T-helper 1 cell treated with Interleukin-12 subunit alpha and Interleukin-12 subunit beta and Interleukin-4 antibody, amounts not matched to agents 30 μg/mL and 1 μg/mL, for 36 hours (primary cell): ENCODE data around the gene NEK7.
"Not testable (repeated sequence)": the region's sequence is repeated elsewhere in the genome, so short reads cannot be mapped to it uniquely, and the experiment has no call there.

Experiments used
- H3K27ac Mint-ChIP-seq: one replicate; pipeline ENCODE4 v1.8.0; 2021; ENCODE audit warnings: mild to moderate bottlenecking, mixed read lengths
- H3K27me3 Mint-ChIP-seq: one replicate; pipeline ENCODE4 v1.8.0; 2021; ENCODE audit warnings: low read depth, mixed read lengths
- H3K36me3 Mint-ChIP-seq: one replicate; pipeline ENCODE4 v1.8.0; 2021; ENCODE audit warnings: low read depth, mixed read lengths
- H3K4me1 Mint-ChIP-seq: one replicate; pipeline ENCODE4 v1.8.0; 2021; ENCODE audit warnings: low read depth, mixed read lengths
- H3K4me3 Mint-ChIP-seq: one replicate; pipeline ENCODE4 v1.8.0; 2021; ENCODE audit warnings: mild to moderate bottlenecking, moderate library complexity, mixed read lengths
- H3K9me3 Mint-ChIP-seq: one replicate; pipeline ENCODE4 v1.8.0; 2021; ENCODE audit warnings: mixed read lengths

NEK7 gene

DNA sequence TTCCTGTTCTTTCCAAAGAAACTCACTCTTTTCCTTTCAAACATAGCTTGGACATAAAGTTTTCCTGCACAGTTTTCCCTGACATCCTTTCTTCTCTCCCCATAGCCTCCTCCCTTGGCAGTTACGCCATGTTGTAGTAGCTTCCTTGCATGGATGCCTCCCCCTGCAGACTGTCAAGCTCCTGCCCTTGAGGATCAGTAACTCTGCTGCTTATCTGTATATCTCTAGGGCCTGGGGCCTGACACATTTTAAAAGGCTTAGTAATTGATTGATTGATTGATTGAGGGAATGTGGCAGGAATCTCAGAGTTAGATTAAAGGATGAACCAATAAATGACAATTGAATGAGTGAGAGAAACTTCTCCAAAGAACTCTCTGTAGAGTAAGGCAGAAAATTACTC is 143.7 kb downstream of the NEK7 start:
- peaks cover 14% of the 10 kb centered on the region for H3K36me3 Mint-ChIP-seq
- no peaks in the 10 kb centered on the region for H3K27me3 Mint-ChIP-seq
- H3K27ac Mint-ChIP-seq: no peak overlapping the region
- no peak overlapping the region for H3K4me3 Mint-ChIP-seq
- no peaks in the 10 kb centered on the region for H3K9me3 Mint-ChIP-seq
- H3K4me1 Mint-ChIP-seq: no peaks in the 10 kb centered on the region

DNA sequence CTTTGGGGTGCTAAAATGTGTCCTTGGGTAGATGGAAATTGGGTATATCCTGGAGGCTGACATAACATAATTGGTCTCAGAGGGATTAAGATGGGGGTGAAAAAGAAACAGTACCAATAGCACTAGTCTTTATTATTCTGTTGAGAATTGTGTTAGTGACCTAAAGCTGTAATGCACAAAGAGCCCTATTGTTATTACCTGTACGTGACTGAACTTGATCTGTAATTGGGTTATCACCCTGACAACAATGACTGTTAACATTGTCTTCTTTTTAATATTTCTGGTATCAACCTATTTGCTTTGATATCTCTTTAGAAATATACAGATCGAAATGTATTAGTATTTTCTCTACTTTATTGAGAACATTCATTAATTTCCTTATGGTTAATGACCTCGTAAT is 147.6 kb downstream of the NEK7 start:
- peaks cover 4% of the 10 kb centered on the region for H3K9me3 Mint-ChIP-seq

DNA sequence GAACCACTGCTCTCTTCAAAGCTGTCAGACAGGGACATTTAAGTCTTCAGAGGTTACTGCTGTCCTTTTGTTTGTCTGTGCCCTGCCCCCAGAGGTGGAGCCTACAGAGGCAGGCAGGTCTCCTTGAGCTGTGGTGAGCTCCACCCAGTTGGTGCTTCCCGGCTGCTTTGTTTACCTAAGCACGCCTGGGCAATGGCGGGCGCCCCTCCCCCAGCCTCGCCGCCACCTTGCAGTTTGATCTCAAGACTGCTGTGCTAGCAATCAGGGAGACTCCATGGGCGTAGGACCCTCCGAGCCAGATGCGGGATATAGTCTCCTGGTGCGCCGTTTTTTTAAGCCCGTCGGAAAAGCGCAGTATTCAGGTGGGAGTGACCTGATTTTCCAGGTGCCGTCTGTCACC is 158.0 kb downstream of the NEK7 start:
- Mint-ChIP-seq H3K36me3 (peaks cover 16% of the 10 kb centered on the region), H3K4me1 (peaks cover 12% of the 10 kb centered on the region)
- H3K4me3 Mint-ChIP-seq, H3K27me3 Mint-ChIP-seq, H3K27ac Mint-ChIP-seq, H3K9me3 Mint-ChIP-seq: not testable (repeated sequence)

More for the DNA sequence above, 147.6 kb downstream of the NEK7 start:
- Mint-ChIP-seq H3K27ac (no peak overlapping the region), H3K4me3 (no peak overlapping the region), H3K4me1 (no peaks in the 10 kb centered on the region), H3K27me3 (no peaks in the 10 kb centered on the region), H3K36me3 (peaks cover 10% of the 10 kb centered on the region)

DNA sequence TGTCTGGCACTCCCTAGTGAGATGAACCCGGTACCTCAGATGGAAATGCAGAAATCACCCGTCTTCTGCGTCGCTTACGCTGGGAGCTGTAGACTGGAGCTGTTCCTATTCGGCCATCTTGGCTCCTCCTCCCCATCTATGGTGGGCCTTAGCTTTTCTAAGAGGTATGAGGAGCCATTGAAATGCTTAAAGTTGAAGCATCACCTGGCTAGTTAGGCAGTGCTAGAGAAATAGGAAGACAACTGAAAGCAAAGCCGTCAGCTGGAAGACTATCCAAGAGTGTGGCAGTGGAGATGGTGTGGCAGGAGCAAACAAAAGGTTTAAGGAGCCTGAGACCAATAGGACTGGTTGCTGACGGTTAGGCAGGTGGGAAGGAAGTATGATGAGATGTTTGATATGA is 158.5 kb downstream of the NEK7 start:
- H3K36me3 Mint-ChIP-seq: peaks cover 16% of the 10 kb centered on the region
- H3K27ac Mint-ChIP-seq, H3K27me3 Mint-ChIP-seq, H3K4me3 Mint-ChIP-seq, H3K9me3 Mint-ChIP-seq: not testable (repeated sequence)
- H3K4me1 Mint-ChIP-seq: peaks cover 12% of the 10 kb centered on the region

DNA sequence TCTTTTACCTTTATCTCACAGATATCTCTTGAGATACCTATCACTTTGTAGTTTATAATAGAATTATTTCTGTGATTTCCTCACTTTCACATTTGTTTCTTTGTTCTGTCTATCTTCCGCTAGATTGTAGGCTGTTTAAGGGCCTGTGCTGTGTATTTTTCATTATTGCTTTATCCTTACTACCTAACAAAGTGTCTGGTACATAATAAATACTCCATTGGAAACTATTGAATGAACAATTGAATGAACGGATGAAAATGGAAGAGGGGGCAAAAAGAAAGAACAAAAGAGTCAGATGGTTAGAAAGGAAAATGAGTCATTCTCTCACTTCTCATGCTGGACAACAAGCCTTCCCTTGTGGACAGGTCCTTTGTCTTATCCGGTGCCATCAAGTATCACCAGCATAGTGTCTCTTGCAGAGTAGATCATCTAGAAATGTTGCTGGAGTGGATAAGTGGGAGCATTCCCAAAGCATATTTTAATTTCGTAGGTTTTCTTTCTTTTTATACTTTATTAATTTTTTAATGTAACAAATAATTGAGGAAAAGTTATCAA is 159.8 kb downstream of the NEK7 start:
- Mint-ChIP-seq H3K9me3 (peaks cover 6% of the 10 kb centered on the region), H3K36me3 (peaks cover 22% of the 10 kb centered on the region), H3K4me3 (no peak overlapping the region), H3K4me1 (peaks cover 12% of the 10 kb centered on the region), H3K27me3 (no peaks in the 10 kb centered on the region), H3K27ac (no peak overlapping the region)

DNA sequence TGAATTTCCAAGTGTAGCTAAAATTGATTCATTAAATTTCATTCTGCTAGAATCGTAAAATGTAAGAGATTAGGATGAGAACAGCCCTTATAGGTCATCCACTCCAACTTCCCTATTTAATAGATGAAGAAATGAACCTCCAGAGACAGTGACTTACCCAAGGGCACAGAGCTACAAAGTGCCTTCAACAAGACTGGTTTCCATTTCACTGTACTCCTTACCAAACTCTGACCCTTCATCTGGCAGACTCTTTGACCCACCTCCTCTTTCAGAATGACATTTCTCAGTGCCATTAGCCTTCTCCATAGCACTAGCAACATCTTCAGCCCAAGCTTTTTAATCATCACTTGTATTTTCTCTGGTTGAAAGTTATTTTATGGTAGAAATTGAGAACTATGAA is 161.3 kb downstream of the NEK7 start:
- peaks cover 16% of the 10 kb centered on the region for H3K36me3 Mint-ChIP-seq
- peaks cover 12% of the 10 kb centered on the region for H3K4me1 Mint-ChIP-seq
- H3K27me3 Mint-ChIP-seq: no peaks in the 10 kb centered on the region
- no peaks in the 10 kb centered on the region for H3K9me3 Mint-ChIP-seq
- H3K27ac Mint-ChIP-seq: no peak overlapping the region
- H3K4me3 Mint-ChIP-seq: no peak overlapping the region

DNA sequence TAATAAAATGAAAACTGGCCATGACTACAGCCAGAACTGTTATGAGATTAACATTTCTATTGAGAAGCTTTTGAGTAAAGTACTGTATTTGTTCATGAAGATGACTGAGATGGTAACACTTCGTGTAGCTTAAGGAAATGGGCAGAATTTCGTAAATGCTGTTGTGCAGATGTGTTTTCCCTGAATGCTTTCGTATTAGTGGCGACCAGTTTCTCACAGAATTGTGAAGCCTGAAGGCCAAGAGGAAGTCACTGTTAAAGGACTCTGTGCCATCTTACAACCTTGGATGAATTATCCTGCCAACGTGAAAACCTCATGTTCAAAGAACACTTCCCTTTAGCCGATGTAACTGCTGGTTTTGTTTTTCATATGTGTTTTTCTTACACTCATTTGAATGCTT is 164.0 kb downstream of the NEK7 start:
- Mint-ChIP-seq H3K9me3 (no peaks in the 10 kb centered on the region), H3K27ac (no peak overlapping the region), H3K27me3 (no peaks in the 10 kb centered on the region), H3K4me1 (peaks cover 6% of the 10 kb centered on the region), H3K4me3 (no peak overlapping the region), H3K36me3 (peaks cover 10% of the 10 kb centered on the region)

DNA sequence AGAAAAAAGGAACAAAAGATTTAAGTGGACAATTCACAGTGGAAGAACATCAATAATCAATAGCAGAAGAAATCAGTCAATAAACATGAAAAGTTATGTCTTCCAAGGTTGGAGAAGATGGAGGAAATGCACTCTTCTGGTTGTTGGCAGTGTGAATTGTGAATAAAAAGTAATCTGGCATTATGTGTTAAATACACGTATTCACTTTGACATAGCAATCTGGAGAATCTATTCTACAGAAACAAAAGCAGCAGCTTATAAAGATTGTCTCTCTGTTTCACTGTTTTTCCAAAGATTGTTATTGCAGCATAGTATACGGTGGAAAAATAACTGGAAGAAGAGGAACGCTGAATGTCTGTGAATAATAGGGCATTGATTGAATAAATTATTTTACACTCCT is 169.4 kb downstream of the NEK7 start:
- Mint-ChIP-seq H3K4me1 (no peaks in the 10 kb centered on the region), H3K9me3 (no peaks in the 10 kb centered on the region)

DNA sequence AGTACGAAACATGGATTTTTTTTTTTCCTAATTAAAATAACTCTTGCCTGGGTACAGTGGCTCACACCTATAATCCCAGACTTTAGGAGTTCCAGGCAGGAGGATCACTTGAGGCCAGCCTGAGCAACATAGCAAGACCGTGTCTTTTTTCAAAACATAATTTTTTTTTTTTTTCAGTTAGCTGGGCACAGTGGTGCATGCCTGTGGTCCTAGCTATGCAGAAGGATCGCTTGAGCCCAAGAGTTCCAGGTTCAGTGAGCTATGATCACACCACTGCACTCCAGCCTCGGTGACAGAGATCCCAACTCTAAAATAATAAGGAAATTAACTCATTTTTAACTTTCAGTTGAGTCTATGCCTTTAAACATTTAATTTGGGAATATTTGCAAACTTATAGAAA is 170.1 kb downstream of the NEK7 start:
- Mint-ChIP-seq H3K4me1 (no peaks in the 10 kb centered on the region), H3K4me3 (no peak overlapping the region), H3K27ac (no peak overlapping the region)

More for the DNA sequence above, 169.4 kb downstream of the NEK7 start:
- Mint-ChIP-seq H3K27me3 (peaks cover 2% of the 10 kb centered on the region), H3K27ac (no peak overlapping the region), H3K36me3 (no peaks in the 10 kb centered on the region), H3K4me3 (no peak overlapping the region)

DNA sequence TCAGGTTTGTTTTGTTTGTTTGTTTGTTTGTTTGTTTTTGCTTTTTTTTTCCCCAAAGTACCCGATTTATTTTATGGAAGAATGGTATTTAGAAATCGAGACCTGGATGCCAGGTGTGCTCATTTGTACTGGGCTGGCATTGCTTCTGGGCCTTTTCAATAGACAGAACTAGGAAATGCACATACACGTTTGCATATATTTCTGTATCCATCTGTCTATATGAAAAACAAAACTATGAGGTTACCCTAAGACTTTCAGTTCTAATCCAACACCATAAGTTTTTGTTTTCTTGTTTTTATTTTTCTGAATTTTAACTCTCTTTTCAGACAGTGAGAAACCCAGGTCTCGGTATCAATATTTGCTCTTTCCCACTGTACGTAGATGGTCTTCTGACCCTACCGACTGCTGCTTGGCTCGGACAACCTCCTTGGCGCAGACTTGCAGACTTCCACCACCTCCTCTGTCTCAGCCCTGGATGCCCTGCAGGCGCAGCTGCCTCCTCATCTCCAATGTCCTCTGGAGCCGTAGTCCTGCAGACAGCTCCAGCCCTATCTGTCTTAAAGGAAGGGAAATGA is 171.7 kb downstream of the NEK7 start:
- H3K4me3 Mint-ChIP-seq: no peak overlapping the region
- H3K9me3 Mint-ChIP-seq: no peaks in the 10 kb centered on the region
- H3K27ac Mint-ChIP-seq: no peak overlapping the region
- H3K27me3 Mint-ChIP-seq: peaks cover 12% of the 10 kb centered on the region
- no peaks in the 10 kb centered on the region for H3K4me1 Mint-ChIP-seq
- H3K36me3 Mint-ChIP-seq: no peaks in the 10 kb centered on the region

More for the DNA sequence above, 170.1 kb downstream of the NEK7 start:
- Mint-ChIP-seq H3K36me3 (no peaks in the 10 kb centered on the region), H3K27me3 (peaks cover 7% of the 10 kb centered on the region), H3K9me3 (no peaks in the 10 kb centered on the region)

DNA sequence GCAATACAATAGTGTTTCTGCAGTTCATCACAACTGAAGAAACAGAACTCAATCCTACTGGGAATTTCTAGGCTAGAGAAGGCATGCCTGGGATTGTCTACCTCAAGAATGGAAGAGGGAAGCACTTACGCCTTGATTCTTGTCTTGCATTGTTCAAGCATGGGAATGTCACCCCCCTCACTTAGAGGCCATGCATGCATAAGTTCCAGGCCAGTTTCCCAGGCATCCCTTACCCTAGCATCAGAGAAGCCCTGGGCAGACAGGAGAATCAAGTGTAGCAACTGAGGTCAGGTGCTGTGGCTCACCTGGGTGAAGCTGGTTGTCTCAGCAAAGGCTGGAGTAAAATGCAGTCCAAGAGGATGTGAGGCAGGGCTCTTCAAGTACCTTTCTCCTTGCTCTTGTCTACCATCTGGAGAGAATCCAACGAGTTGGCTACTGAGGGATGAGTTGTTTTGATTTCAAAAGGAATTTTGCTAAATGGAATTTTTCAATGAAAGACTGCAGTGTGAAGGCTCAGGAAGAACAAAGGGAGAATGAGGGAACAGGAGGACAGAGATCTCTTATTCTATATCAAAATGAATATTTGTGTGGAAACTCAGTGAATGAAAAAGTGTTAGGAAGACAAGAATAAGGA is 174.3 kb downstream of the NEK7 start:
- Mint-ChIP-seq H3K27ac (no peak overlapping the region), H3K27me3 (peaks cover 12% of the 10 kb centered on the region), H3K9me3 (peaks cover 4% of the 10 kb centered on the region), H3K4me1 (no peaks in the 10 kb centered on the region), H3K4me3 (no peak overlapping the region), H3K36me3 (no peaks in the 10 kb centered on the region)

DNA sequence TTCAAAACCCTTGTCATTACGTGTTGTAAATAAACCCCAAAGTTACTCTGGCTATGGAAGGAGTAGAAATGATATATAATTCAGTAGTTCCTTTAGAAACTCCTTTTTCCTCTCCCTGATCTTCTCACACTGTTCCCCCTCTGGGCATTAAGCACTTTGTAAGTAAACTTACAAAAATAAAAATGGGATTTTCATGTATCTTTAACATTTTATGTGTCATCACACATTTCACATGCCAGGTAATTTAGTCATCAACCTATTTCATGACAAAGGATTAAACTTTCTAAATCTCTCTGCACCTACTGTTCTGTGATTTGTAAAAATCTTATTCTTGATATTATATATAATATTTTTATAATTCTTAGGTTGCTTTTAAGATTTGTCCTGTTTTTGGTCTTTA is 176.9 kb downstream of the NEK7 start:
- Mint-ChIP-seq H3K9me3 (peaks cover 4% of the 10 kb centered on the region), H3K4me3 (no peak overlapping the region), H3K27me3 (peaks cover 15% of the 10 kb centered on the region), H3K36me3 (no peaks in the 10 kb centered on the region), H3K27ac (no peak overlapping the region), H3K4me1 (no peaks in the 10 kb centered on the region)

DNA sequence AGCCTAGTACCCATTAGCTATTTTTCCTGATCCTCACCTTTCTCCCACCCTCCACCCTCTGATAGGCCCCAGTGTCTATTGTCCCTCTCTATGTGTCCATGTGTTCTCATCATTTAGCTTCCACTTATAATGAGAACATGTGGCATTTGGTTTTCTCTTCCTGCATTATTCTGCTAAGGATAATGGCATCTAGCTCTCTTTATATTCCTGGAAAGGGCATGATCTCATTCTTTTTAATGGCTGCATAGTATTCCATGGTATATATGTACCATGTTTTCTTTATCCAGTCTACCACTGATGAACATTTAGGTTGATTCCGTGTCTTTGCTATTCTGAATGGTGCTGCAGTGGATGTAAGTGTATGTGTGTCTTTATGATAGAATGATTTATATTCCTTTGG is 178.9 kb downstream of the NEK7 start:
- Mint-ChIP-seq H3K9me3 (peaks cover 4% of the 10 kb centered on the region), H3K36me3 (no peaks in the 10 kb centered on the region), H3K4me3 (no peak overlapping the region), H3K27ac (no peak overlapping the region), H3K27me3 (peaks cover 15% of the 10 kb centered on the region), H3K4me1 (no peaks in the 10 kb centered on the region)

DNA sequence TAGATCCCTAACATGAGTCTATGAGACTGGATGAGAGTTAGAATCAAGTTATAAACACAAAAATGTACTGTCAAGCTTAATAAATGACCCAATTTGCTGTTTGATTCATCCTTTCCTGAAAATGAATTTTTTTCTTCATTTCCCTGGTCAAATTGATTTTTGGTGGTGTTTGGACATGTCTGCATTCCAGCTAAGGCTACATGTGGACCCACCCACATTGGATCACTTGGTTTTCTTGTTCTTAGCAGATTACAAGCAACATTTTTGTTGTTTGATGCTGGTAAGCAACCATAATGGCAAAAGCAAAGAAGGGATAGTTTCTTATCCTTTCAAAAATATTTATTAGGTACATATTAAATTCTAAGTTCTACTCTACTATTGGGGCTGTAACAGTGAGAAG is 181.1 kb downstream of the NEK7 start:
- Mint-ChIP-seq H3K4me3 (no peak overlapping the region), H3K4me1 (no peaks in the 10 kb centered on the region), H3K27me3 (peaks cover 4% of the 10 kb centered on the region), H3K9me3 (peaks cover 4% of the 10 kb centered on the region), H3K27ac (no peak overlapping the region), H3K36me3 (no peaks in the 10 kb centered on the region)

DNA sequence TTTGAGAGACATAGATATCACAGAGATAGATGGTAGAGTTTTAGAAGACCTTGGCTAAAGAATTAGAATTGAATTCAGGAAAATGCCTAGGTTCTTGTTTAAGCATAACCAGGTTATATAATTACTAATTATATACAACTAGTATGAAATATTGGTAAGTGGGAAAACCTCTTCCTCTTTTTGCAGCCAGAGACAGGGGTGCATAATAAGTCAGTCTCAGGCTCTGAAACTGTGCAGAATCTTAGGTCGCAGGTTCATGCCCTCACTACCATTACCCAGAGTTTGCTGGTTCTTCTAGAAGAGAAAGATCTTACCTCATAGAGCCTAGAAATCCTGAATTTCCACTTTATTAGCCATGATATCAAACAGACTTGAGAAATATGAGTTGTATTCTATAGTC is 183.3 kb downstream of the NEK7 start:
- Mint-ChIP-seq H3K27me3 (peaks cover 4% of the 10 kb centered on the region), H3K36me3 (no peaks in the 10 kb centered on the region), H3K9me3 (peaks cover 4% of the 10 kb centered on the region), H3K4me3 (no peak overlapping the region), H3K27ac (no peak overlapping the region), H3K4me1 (no peaks in the 10 kb centered on the region)
